ENCODE measurements around the gene BTN1A1. TPM values are rescaled to one million over a fixed set of nuclear protein-coding genes. Genes with fewer than 3 reads are reported as not detected.

The BTN1A1 gene
- total and polyA plus RNA-seq, 10 of the 15 experiments (the other 5 are each of a cell fraction or from before 2014, with no cell fraction given) = 0.05 to 2.2 (median 0.87) TPM

- TF ChIP-seq ZNF592 (IDR thresholded peaks at IDR 0.05) = no peak
- no peak for TF ChIP-seq DPF2 (IDR thresholded peaks at IDR 0.05)
- TF ChIP-seq POU2F2 (IDR thresholded peaks at IDR 0.05; ENCODE audit: borderline replicate concordance, low read depth, low read length) = no peak
- no peak for TF ChIP-seq PBX3 (IDR thresholded peaks at IDR 0.05; ENCODE audit: insufficient replicate concordance, low read depth, low read length)
- no peak for TF ChIP-seq ASH2L (IDR thresholded peaks at IDR 0.05; ENCODE audit: borderline replicate concordance, low read depth)
Measured at GRCh38 chr6:26454631-26455030, 45.5 kb upstream of the BTN1A1 start (continued).

- intact Hi-C loops (cut with micrococcal nuclease; ENCODE audit: unreplicated experiment) = no loop called here
- Histone ChIP-seq H4K20me1 (ENCODE audit: control insufficient read depth, insufficient read depth) (no peaks in the 10 kb centered on the region), H3K9ac (ENCODE audit: control insufficient read depth, insufficient read depth, low read length) (no peak overlapping the region), H3K9me3 (replicated peaks; ENCODE audit: control insufficient read depth, insufficient read depth, low read length) (no peaks in the 10 kb centered on the region), H3K27me3 (replicated peaks in 1 of 2; ENCODE audit: control insufficient read depth in 2 of 2, insufficient read depth in 2 of 2, low read length in 1 of 2) (no peaks in the 10 kb centered on the region), H3K36me3 (ENCODE audit: control insufficient read depth in 2 of 2, insufficient read depth in 2 of 2, low read length in 1 of 2) (peaks cover 1 to 16% of the 10 kb centered on the region in 2 experiments), H3K4me3 (no peak overlapping the region), H2AFZ (ENCODE audit: control insufficient read depth, low read depth, low read length) (no peak overlapping the region), H3K4me2 (ENCODE audit: control insufficient read depth, insufficient read depth) (no peak overlapping the region), H3K79me2 (ENCODE audit: control insufficient read depth, insufficient read depth, low read length) (peaks cover 27% of the 10 kb centered on the region), H3K27ac (ENCODE audit: control insufficient read depth, insufficient read depth) (no peak overlapping the region), H3K4me1 (ENCODE audit: control insufficient read depth, insufficient read depth, low read length) (peaks cover 16% of the 10 kb centered on the region)
- CTCF ChIA-PET = interaction anchor here (1.4 kb wide), 1 partner anchor 10 kb away, joined by 3 read pairs; no protein-coding TSS in a partner anchor
- WGBS (ENCODE audit: insufficient coverage, insufficient replicate concordance, low lambda C conversion rate, missing lambda C conversion rate) = 53% methylated on average over 3 of the region's 3 CpGs
- POLR2A ChIA-PET = interaction anchor here (0.5 to 2.6 kb wide), 5 partner anchors 9 to 197 kb away, joined by 3 to 21 read pairs (median 4); no protein-coding TSS in a partner anchor
- no peak for DNase-seq (ENCODE audit: low read depth, low spot score)
- no peak for ATAC-seq
- BruUV-seq (replicated peaks) = no TSS peak
- no peak for FAIRE-seq
- TF ChIP-seq YBX1 (IDR thresholded peaks at IDR 0.05) (no peak), POLR2A (IDR thresholded peaks at IDR 0.05; ENCODE audit: low read depth, low read length) (no peak), SMARCA5 (IDR thresholded peaks at IDR 0.05) (no peak), HDAC2 (IDR thresholded peaks at IDR 0.05) (no peak), KLF5 (IDR thresholded peaks at IDR 0.05; ENCODE audit: partially characterized antibody) (no peak), ATF7 (IDR thresholded peaks at IDR 0.05; ENCODE audit: low read depth) (no peak), ZNF274 (IDR thresholded peaks at IDR 0.05; ENCODE audit: insufficient read depth, insufficient read length) (no peak), ZNF24 (IDR thresholded peaks at IDR 0.05) (peak; percentile 54; the same call in 1 of the 2 replicates)
- RAD21 ChIA-PET (ENCODE audit: unreplicated experiment) = no interaction called here
- SMC1A ChIA-PET (ENCODE audit: uncharacterized antibody, unreplicated experiment) = interaction anchor here (0.6 to 2.9 kb wide), 7 partner anchors 9 to 82 kb away, joined by 3 to 25 read pairs (median 4); partner anchors contain the start of gene BTN2A2
- in situ Hi-C loops (cut with MboI) = no loop called here
Measured at GRCh38 chr6:26455357-26455970, 44.6 kb upstream of the BTN1A1 start.

Data from GM12878 (cell line).